Brain microvascular endothelial cell (primary cell): ENCODE measurements around the gene RNF223.

ENCODE experiments used
- DNase-seq: peaks from one replicate; pipeline ENCODE4 v3.0.0-alpha.2; 2020
- H3K27ac ChIP-seq: fragments of 250-450 bp; sonication (Bioruptor Pico); 2 replicates; pipeline ENCODE4 v1.5.1; 2020; ENCODE audit warnings: mild to moderate bottlenecking, moderate library complexity
- H3K27me3 ChIP-seq: fragments of 250-450 bp; sonication (Bioruptor Pico); replicated peaks from 2 replicates; pipeline ENCODE4 v1.5.1; 2020; ENCODE audit warnings: mild to moderate bottlenecking
- H3K36me3 ChIP-seq: fragments of 250-450 bp; sonication (Bioruptor Pico); replicated peaks from 2 replicates; pipeline ENCODE4 v1.5.1; 2020; ENCODE audit warnings: mild to moderate bottlenecking
- H3K4me3 ChIP-seq: 2 replicates; pipeline ENCODE4 v1.5.1; 2011; ENCODE audit warnings: low read depth, mild to moderate bottlenecking, control low read depth, low read length, moderate library complexity
- CTCF ChIP-seq: IDR thresholded peaks from 2 replicates; pipeline ENCODE4 v1.5.1; 2011; ENCODE audit warnings: low read depth, mild to moderate bottlenecking, moderate library complexity, low read length, control low read depth, inconsistent platforms; ENCODE audit errors: missing control alignments
- in situ Hi-C: cut with HindIII; loops from 2 replicates; pipeline ENCODE4 v1.10.0; 2017; ENCODE audit warnings: low sequenced_read_pairs, low pct_ligation_motif_present

RNF223 gene

DNA sequence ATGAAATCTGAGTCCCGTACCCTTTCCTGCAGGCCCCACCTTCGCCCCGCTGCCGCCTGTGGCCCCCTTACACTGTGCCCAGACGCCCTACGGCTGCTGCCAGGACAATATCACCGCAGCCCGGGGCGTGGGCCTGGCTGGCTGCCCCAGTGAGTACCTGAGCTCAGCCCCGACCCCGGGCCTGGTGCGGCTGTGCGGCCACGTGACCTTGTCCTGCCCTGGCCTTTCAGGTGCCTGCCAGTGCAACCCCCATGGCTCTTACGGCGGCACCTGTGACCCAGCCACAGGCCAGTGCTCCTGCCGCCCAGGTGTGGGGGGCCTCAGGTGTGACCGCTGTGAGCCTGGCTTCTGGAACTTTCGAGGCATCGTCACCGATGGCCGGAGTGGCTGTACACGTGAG is 29.0 kb downstream of the RNF223 start:
- TF ChIP-seq CTCF, result no peak
- Histone ChIP-seq H3K27ac (no peak overlapping the region), H3K27me3 (no peaks in the 10 kb centered on the region), H3K4me3 (no peak overlapping the region), H3K36me3 (peaks cover 57% of the 10 kb centered on the region)
- no peak for DNase-seq
- in situ Hi-C loops, result no loop called here

DNA sequence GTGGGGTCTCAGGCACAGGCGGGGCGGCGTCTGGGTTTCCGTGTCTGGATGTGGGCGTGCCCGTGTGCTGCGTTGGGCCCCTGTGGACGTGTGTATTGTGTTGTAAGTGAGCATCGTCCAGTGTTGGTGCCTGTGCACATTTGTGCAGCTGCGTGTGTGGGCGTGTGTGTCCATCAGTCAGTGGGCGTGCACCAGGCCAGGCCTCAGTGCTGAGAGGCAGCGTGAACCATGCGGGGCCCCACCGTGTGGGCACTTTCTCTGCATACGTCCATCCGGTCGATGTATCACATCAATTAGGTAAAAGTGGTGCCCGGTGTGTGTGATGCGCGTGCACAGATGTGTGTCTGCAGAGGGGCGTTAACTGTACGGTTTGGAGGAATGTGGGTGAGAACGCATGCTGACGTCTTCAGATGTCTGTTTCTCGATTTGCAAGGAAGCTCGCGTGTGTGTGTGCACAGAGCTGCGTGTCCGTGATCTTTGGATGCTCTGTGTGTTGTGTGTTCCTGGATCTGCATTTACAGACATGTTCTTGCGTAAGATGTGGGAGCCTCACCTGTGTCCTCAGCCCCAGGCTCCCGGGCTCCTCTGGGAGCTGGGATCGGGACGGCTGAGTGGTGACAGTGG is 29.5 kb downstream of the RNF223 start:
- Histone ChIP-seq H3K4me3 (no peak overlapping the region), H3K36me3 (peaks cover 55% of the 10 kb centered on the region), H3K27ac (no peak overlapping the region), H3K27me3 (no peaks in the 10 kb centered on the region)
- in situ Hi-C loops, result no loop called here
- no peak for TF ChIP-seq CTCF
- DNase-seq, result no peak

DNA sequence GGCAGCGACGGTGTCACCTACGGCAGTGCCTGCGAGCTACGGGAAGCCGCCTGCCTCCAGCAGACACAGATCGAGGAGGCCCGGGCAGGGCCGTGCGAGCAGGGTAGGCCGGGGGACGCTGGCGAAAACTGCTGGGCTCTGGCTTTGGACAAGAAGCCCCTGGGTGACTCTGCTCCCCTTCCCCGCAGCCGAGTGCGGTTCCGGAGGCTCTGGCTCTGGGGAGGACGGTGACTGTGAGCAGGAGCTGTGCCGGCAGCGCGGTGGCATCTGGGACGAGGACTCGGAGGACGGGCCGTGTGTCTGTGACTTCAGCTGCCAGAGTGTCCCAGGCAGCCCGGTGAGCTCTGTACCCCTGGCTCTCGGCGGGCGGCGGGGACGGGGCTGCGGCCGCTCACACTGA is 30.2 kb downstream of the RNF223 start:
- no peak for DNase-seq
- H3K27ac ChIP-seq, result no peak overlapping the region
- no peak overlapping the region for H3K4me3 ChIP-seq
- in situ Hi-C loops, result no loop called here
- H3K36me3 ChIP-seq, result peaks cover 50% of the 10 kb centered on the region
- no peak for TF ChIP-seq CTCF
- H3K27me3 ChIP-seq, result no peaks in the 10 kb centered on the region

- no peak for TF ChIP-seq CTCF
- Histone ChIP-seq H3K27ac (no peak overlapping the region), H3K27me3 (no peaks in the 10 kb centered on the region), H3K36me3 (peaks cover 50% of the 10 kb centered on the region), H3K4me3 (no peak overlapping the region)
- in situ Hi-C loops, result no loop called here
- DNase-seq, result no peak
These were observed 30.7 kb downstream of the RNF223 start for GRCh38 chr1:1043411-1043810.

DNA sequence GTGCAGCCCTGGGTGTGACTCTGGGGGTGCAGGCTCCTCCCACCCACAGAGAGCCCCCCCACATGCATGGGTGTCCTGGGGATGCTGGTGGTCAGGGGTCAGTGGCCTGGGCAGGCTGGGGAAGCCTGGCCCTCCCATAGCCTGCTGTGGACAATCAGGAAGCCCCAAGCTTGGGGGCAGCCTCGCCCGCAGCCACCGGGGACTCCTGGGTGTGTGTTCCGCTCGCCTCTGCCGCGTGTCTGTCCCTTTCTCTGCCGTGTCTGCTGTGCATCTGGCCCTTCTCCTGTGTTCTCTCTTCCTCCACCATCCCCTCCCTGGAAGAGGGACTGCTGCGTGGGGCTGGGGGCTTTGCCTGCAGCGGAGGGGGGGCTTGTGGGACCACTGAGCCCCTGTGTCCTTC is 31.3 kb downstream of the RNF223 start:
- Histone ChIP-seq H3K4me3 (no peak overlapping the region), H3K27me3 (no peaks in the 10 kb centered on the region), H3K36me3 (peaks cover 49% of the 10 kb centered on the region), H3K27ac (no peak overlapping the region)
- in situ Hi-C loops, result no loop called here
- TF ChIP-seq CTCF, result no peak
- no peak for DNase-seq

DNA sequence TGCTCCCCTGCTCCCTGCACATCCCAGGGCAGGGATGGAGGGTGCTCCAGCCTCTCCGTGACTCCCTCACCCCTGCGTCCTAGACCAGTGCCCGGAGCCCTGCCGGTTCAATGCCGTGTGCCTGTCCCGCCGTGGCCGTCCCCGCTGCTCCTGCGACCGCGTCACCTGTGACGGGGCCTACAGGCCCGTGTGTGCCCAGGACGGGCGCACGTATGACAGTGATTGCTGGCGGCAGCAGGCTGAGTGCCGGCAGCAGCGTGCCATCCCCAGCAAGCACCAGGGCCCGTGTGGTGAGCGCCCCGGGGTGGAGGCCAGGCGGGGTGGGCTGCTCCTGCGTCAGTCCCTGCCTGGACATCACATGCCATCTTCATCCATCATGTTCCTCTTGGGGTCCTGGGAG is 32.2 kb downstream of the RNF223 start:
- no peak overlapping the region for H3K4me3 ChIP-seq
- H3K27ac ChIP-seq, result no peak overlapping the region
- peaks cover 42% of the 10 kb centered on the region for H3K36me3 ChIP-seq
- no peak for DNase-seq
- H3K27me3 ChIP-seq, result no peaks in the 10 kb centered on the region
- TF ChIP-seq CTCF, result no peak
- in situ Hi-C loops, result no loop called here
